ENCODE data around the gene MED1.
"Not testable (repeated sequence)": the region's sequence is repeated elsewhere in the genome, so short reads cannot be mapped to it uniquely, and the experiment has no call there.

Gene MED1

GRCh38 chr17:39450051-39450450 is 1.0 kb downstream of the MED1 start:
- TF ChIP-seq CTCF (IDR thresholded peaks at IDR 0.05; ENCODE audit: insufficient read depth, low read depth, low read length, missing control alignments) = no peak
- DNase-seq (ENCODE audit: low read depth) = no peak
- H3K4me3 ChIP-seq (ENCODE audit: low read depth, low read length) = peak overlapping the region; percentile 93

DNA sequence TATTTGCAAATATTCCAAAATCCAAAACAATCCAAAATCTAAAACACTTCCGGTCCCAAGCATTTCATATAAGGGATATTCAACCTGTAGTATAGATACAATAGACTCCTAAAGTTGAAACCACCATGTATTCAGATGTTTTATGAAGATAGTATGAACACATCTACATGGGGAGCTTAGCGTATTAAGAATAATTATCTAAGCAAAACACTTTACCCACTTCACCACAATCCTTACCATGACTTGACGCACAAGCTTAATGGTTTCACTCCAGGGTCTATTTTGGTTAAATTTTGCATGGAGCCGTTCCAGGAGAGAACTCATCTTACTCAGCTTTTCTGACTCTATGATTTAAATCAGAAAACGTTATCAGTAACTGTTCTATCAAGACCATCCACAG is 3.5 kb downstream of the MED1 start:
- DNase-seq (ENCODE audit: low read depth) = no peak
- no peak for TF ChIP-seq CTCF (IDR thresholded peaks at IDR 0.05; ENCODE audit: insufficient read depth, low read depth, low read length, missing control alignments)
- H3K4me3 ChIP-seq (ENCODE audit: low read depth, low read length) = no peak overlapping the region

DNA sequence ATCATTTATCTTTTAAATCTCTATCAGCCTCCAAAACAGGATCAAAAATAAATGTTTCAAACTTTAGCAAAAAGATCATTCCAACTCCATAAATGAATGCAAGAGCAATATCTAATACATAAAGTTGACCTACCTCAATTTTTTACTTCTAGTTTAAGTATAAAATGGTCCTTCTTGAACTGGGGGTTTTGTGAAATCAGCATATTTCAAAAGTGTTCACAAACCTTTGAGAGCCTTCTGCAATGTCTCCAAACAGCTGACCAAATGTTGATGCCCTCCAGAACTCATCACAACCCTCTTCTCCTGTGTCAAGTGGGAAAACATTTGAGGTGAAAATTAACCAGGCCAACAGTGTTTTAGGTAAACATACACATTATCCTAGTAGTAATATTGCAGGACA is 7.7 kb downstream of the MED1 start:
- TF ChIP-seq CTCF (IDR thresholded peaks at IDR 0.05; ENCODE audit: insufficient read depth, low read depth, low read length, missing control alignments) = no peak
- no peak for DNase-seq (ENCODE audit: low read depth)
- no peak overlapping the region for H3K4me3 ChIP-seq (ENCODE audit: low read depth, low read length)

GRCh38 chr17:39439868-39440267 is 11.2 kb downstream of the MED1 start:
- not testable (repeated sequence) for DNase-seq (ENCODE audit: low read depth); H3K4me3 ChIP-seq (ENCODE audit: low read depth, low read length)

- no peak for TF ChIP-seq CTCF (IDR thresholded peaks at IDR 0.05; ENCODE audit: insufficient read depth, low read depth, low read length, missing control alignments)
- no peak for DNase-seq (ENCODE audit: low read depth)
- H3K4me3 ChIP-seq (ENCODE audit: low read depth, low read length) = no peak overlapping the region
These were observed 21.5 kb downstream of the MED1 start for GRCh38 chr17:39429600-39429999.

- TF ChIP-seq CTCF (IDR thresholded peaks at IDR 0.05; ENCODE audit: insufficient read depth, low read depth, low read length, missing control alignments) = no peak
- no peak for DNase-seq (ENCODE audit: low read depth)
- no peak overlapping the region for H3K4me3 ChIP-seq (ENCODE audit: low read depth, low read length)
These were observed 34.9 kb downstream of the MED1 start for GRCh38 chr17:39416141-39416540.

DNA sequence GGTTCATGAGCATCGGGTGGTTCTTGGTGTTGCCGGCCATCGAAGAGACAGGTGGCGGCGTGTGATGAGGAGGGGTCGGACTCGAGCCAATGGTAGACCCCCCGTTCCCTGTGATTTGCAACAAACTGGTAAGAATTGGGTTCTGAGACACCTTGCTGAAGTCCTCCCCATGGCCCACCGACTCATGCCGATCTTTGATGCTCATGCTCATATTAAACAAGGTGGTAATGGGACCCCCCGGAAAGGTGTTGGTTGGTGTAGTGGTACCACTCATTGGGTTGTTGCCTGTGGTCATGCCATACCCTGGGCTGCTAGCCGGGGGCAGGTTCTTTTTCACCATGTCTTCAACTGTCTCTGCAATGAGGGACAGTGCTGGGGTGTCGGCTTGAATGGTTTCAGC is 40.8 kb downstream of the MED1 start:
- no peak for DNase-seq (ENCODE audit: low read depth)

More for the DNA sequence above, 40.8 kb downstream of the MED1 start:
- no peak overlapping the region for H3K4me3 ChIP-seq (ENCODE audit: low read depth, low read length)
- no peak for TF ChIP-seq CTCF (IDR thresholded peaks at IDR 0.05; ENCODE audit: insufficient read depth, low read depth, low read length, missing control alignments)
